GM23338 (cell line): ENCODE data around the gene SELPLG. TPM values are rescaled to one million over a fixed set of nuclear protein-coding genes. Genes with fewer than 3 reads are reported as not detected.

Experiments
- ATAC-seq: fragments of 200-7000 bp; cut with Tn5 transposase; 3 replicates; pipeline ENCODE4 v1.9.1; 2020
- DNase-seq: peaks from one replicate; pipeline ENCODE4 v3.0.0-alpha.2; 2015; ENCODE audit warnings: low spot score
- H2AFZ ChIP-seq: fragments of 200-600 bp; sonication (generic); 2 replicates; pipeline ENCODE4 v1.8.0; 2016; ENCODE audit warnings: antibody characterized with exemption, mild to moderate bottlenecking, moderate library complexity
- H3F3A ChIP-seq: fragments of 200-600 bp; sonication (generic); replicated peaks from 2 replicates; pipeline ENCODE4 v1.8.0; 2017; ENCODE audit warnings: antibody characterized with exemption, mixed run types, low read depth
- H3K27ac ChIP-seq: fragments of 200-600 bp; sonication (generic); 2 replicates; pipeline ENCODE4 v1.6.1; 2016; ENCODE audit warnings: low read depth
- H3K27me3 ChIP-seq: fragments of 200-600 bp; sonication (generic); 2 replicates; pipeline ENCODE4 v1.8.0; 2016; ENCODE audit warnings: mild to moderate bottlenecking, mixed run types, moderate library complexity; ENCODE audit not compliant: insufficient read depth
- H3K36me3 ChIP-seq: fragments of 200-600 bp; sonication (generic); 2 replicates; pipeline ENCODE4 v1.8.0; 2016; ENCODE audit warnings: mild to moderate bottlenecking; ENCODE audit not compliant: insufficient read depth
- H3K4me1 ChIP-seq: fragments of 200-600 bp; sonication (generic); 2 replicates; pipeline ENCODE4 v1.8.0; 2016; ENCODE audit warnings: mild to moderate bottlenecking, moderate library complexity; ENCODE audit not compliant: insufficient read depth
- H3K4me2 ChIP-seq: fragments of 200-600 bp; sonication (generic); 2 replicates; pipeline ENCODE4 v1.7.1; 2017; ENCODE audit warnings: mixed run types
- H3K4me3 ChIP-seq: fragments of 200-600 bp; sonication (generic); 2 replicates; pipeline ENCODE4 v1.6.1; 2016; ENCODE audit warnings: mixed run types
- H3K79me2 ChIP-seq: fragments of 200-600 bp; sonication (generic); replicated peaks from 2 replicates; pipeline ENCODE4 v1.8.0; 2017; ENCODE audit warnings: mild to moderate bottlenecking; ENCODE audit not compliant: insufficient read depth
- H3K9me2 ChIP-seq: fragments of 200-600 bp; sonication (generic); 2 replicates; pipeline ENCODE4 v1.8.0; 2017; ENCODE audit not compliant: insufficient read depth
- H4K20me1 ChIP-seq: fragments of 200-600 bp; sonication (generic); replicated peaks from 2 replicates; pipeline ENCODE4 v1.8.0; 2017; ENCODE audit warnings: mild to moderate bottlenecking; ENCODE audit not compliant: insufficient read depth
- H3K27ac Mint-ChIP-seq: 2 replicates; pipeline ENCODE4 v1.8.0; 2020; ENCODE audit warnings: inconsistent platforms, mild to moderate bottlenecking, moderate library complexity, mixed read lengths
- H3K27me3 Mint-ChIP-seq: 3 replicates; pipeline ENCODE4 v1.8.0; 2022; ENCODE audit warnings: low read depth, mild to moderate bottlenecking, moderate library complexity, mixed read lengths, inconsistent platforms; ENCODE audit not compliant: insufficient read depth, poor library complexity
- H3K36me3 Mint-ChIP-seq: 3 replicates; pipeline ENCODE4 v1.8.0; 2021; ENCODE audit warnings: low read depth, mild to moderate bottlenecking, inconsistent platforms, moderate library complexity, mixed read lengths
- H3K4me1 Mint-ChIP-seq: 3 replicates; pipeline ENCODE4 v1.8.0; 2020; ENCODE audit warnings: mild to moderate bottlenecking, inconsistent platforms, mixed read lengths
- H3K4me3 Mint-ChIP-seq: 3 replicates; pipeline ENCODE4 v1.8.0; 2021; ENCODE audit warnings: moderate library complexity, mild to moderate bottlenecking, inconsistent platforms, mixed read lengths
- H3K9me3 Mint-ChIP-seq: 3 replicates; pipeline ENCODE4 v1.8.0; 2020; ENCODE audit warnings: moderate library complexity, mild to moderate bottlenecking, inconsistent platforms, mixed read lengths
- CREB1 ChIP-seq: fragments of 250-450 bp; sonication (Bioruptor Pico); IDR thresholded peaks from 2 replicates; pipeline ENCODE4 v1.5.0; 2020; ENCODE audit warnings: low read depth, mild to moderate bottlenecking, moderate library complexity
- EZH2phosphoT487 ChIP-seq: fragments of 200-600 bp; sonication (generic); IDR thresholded peaks from one replicate; pipeline ENCODE4 v1.8.1; 2018; ENCODE audit warnings: antibody characterized with exemption; ENCODE audit not compliant: unreplicated experiment
- JUNB ChIP-seq: IDR thresholded peaks from one replicate; pipeline ENCODE4 v1.6.1; 2016; ENCODE audit warnings: antibody characterized with exemption; ENCODE audit not compliant: unreplicated experiment
- NANOG ChIP-seq: IDR thresholded peaks from 2 replicates; pipeline ENCODE4 v1.6.1; 2016; ENCODE audit warnings: antibody characterized with exemption, borderline replicate concordance
- ZNF114 ChIP-seq: fragments of 250-450 bp; sonication (Bioruptor Pico); IDR thresholded peaks from 2 replicates; pipeline ENCODE4 v1.5.0; 2020; ENCODE audit warnings: mild to moderate bottlenecking, moderate library complexity
- ZNF331 ChIP-seq: fragments of 250-450 bp; sonication (Bioruptor Pico); IDR thresholded peaks from 2 replicates; pipeline ENCODE4 v1.5.0; 2020; ENCODE audit warnings: low read depth, mild to moderate bottlenecking, moderate library complexity
- ZNF462 ChIP-seq: fragments of 250-450 bp; sonication (Bioruptor Pico); IDR thresholded peaks from 2 replicates; pipeline ENCODE4 v1.5.0; 2020; ENCODE audit warnings: mild to moderate bottlenecking, moderate library complexity
- polyA plus RNA-seq: library from polyadenylated mRNA; unstranded; fragments of >200 nt; fragmentation: Nextera tagmentation; extraction: Ambion mirVana; gene quantifications from 2 replicates; pipeline ENCODE4 v1.2.1, GENCODE V29; 2016
- total RNA-seq: library from RNA; depleted of rRNA; stranded (reverse); fragments of >200 nt; shearing (Covaris generic); gene quantifications from 2 replicates; pipeline ENCODE4 v1.2.3, GENCODE V29; 2014
- TF ChIP-seq, protein P1 (sequence below), 2 experiments: fragments of 200-600 bp in 1 of 2; sonication (generic) in 1 of 2; conservative IDR thresholded peaks; 2 replicates each; pipeline versions ENCODE4 v1.5.1 to v1.6.1; 2016 to 2017; ENCODE audit warnings: antibody characterized with exemption in 2 of 2, low read depth in 2 of 2, mild to moderate bottlenecking in 2 of 2, moderate library complexity in 1 of 2
- TF ChIP-seq, protein P2 (sequence below): IDR thresholded peaks from 2 replicates; pipeline ENCODE4 v1.6.1; 2016; ENCODE audit warnings: antibody characterized with exemption
- TF ChIP-seq, protein P3 (sequence below): IDR thresholded peaks from one replicate; pipeline ENCODE4 v1.6.1; 2018; ENCODE audit warnings: antibody characterized with exemption; ENCODE audit not compliant: unreplicated experiment

SELPLG gene
- total and polyA plus RNA-seq, 2 experiments from 2014 or later = 0.16 to 0.56 TPM

- TF ChIP-seq, protein P1, sequence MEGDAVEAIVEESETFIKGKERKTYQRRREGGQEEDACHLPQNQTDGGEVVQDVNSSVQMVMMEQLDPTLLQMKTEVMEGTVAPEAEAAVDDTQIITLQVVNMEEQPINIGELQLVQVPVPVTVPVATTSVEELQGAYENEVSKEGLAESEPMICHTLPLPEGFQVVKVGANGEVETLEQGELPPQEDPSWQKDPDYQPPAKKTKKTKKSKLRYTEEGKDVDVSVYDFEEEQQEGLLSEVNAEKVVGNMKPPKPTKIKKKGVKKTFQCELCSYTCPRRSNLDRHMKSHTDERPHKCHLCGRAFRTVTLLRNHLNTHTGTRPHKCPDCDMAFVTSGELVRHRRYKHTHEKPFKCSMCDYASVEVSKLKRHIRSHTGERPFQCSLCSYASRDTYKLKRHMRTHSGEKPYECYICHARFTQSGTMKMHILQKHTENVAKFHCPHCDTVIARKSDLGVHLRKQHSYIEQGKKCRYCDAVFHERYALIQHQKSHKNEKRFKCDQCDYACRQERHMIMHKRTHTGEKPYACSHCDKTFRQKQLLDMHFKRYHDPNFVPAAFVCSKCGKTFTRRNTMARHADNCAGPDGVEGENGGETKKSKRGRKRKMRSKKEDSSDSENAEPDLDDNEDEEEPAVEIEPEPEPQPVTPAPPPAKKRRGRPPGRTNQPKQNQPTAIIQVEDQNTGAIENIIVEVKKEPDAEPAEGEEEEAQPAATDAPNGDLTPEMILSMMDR (conservative IDR thresholded peaks at IDR 0.05; ENCODE audit: low read depth in 2 of 2) = no peak
- TF ChIP-seq, protein P2, sequence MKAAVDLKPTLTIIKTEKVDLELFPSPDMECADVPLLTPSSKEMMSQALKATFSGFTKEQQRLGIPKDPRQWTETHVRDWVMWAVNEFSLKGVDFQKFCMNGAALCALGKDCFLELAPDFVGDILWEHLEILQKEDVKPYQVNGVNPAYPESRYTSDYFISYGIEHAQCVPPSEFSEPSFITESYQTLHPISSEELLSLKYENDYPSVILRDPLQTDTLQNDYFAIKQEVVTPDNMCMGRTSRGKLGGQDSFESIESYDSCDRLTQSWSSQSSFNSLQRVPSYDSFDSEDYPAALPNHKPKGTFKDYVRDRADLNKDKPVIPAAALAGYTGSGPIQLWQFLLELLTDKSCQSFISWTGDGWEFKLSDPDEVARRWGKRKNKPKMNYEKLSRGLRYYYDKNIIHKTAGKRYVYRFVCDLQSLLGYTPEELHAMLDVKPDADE = no peak
- TF ChIP-seq ZNF114 (CRISPR knock-in tag) (no peak), EZH2phosphoT487 (no peak), ZNF331 (CRISPR knock-in tag) (no peak), CREB1 (no peak), JUNB (no peak), NANOG (no peak)
Measured at GRCh38 chr12:108668542-108668941, 34.8 kb upstream of the SELPLG start (continued).

GRCh38 chr12:108668063-108668462 is 34.4 kb upstream of the SELPLG start:
- Mint-ChIP-seq H3K4me3 (no peak overlapping the region), H3K4me1 (peaks cover 31% of the 10 kb centered on the region), H3K27ac (no peak overlapping the region), H3K36me3 (peaks cover 3% of the 10 kb centered on the region; the same call in 1 of the 3 replicates), H3K27me3 (peaks cover 6% of the 10 kb centered on the region), H3K9me3 (no peaks in the 10 kb centered on the region)
- no peaks in the 10 kb centered on the region; the same call in 1 of the 2 replicates for H3K4me1 ChIP-seq
- no peak overlapping the region for H3K27ac ChIP-seq
- DNase-seq (no peak), ATAC-seq (no peak)
- H4K20me1 ChIP-seq = peaks cover 6% of the 10 kb centered on the region
- no peaks in the 10 kb centered on the region for H3K9me2 ChIP-seq
- peaks cover 5% of the 10 kb centered on the region; the same call in 1 of the 2 replicates for H3K79me2 ChIP-seq
- H3K4me3 ChIP-seq = no peak overlapping the region
- H3F3A ChIP-seq = no peaks in the 10 kb centered on the region
- H3K27me3 ChIP-seq = no peaks in the 10 kb centered on the region
- no peaks in the 10 kb centered on the region for H3K36me3 ChIP-seq
- no peak overlapping the region for H3K4me2 ChIP-seq
- no peak overlapping the region for H2AFZ ChIP-seq
- TF ChIP-seq ZNF462 (CRISPR knock-in tag) (no peak), ZNF331 (CRISPR knock-in tag) (no peak), CREB1 (no peak)
- TF ChIP-seq, protein P1 (conservative IDR thresholded peaks at IDR 0.05; ENCODE audit: low read depth in 2 of 2) = no peak
- TF ChIP-seq, protein P3, sequence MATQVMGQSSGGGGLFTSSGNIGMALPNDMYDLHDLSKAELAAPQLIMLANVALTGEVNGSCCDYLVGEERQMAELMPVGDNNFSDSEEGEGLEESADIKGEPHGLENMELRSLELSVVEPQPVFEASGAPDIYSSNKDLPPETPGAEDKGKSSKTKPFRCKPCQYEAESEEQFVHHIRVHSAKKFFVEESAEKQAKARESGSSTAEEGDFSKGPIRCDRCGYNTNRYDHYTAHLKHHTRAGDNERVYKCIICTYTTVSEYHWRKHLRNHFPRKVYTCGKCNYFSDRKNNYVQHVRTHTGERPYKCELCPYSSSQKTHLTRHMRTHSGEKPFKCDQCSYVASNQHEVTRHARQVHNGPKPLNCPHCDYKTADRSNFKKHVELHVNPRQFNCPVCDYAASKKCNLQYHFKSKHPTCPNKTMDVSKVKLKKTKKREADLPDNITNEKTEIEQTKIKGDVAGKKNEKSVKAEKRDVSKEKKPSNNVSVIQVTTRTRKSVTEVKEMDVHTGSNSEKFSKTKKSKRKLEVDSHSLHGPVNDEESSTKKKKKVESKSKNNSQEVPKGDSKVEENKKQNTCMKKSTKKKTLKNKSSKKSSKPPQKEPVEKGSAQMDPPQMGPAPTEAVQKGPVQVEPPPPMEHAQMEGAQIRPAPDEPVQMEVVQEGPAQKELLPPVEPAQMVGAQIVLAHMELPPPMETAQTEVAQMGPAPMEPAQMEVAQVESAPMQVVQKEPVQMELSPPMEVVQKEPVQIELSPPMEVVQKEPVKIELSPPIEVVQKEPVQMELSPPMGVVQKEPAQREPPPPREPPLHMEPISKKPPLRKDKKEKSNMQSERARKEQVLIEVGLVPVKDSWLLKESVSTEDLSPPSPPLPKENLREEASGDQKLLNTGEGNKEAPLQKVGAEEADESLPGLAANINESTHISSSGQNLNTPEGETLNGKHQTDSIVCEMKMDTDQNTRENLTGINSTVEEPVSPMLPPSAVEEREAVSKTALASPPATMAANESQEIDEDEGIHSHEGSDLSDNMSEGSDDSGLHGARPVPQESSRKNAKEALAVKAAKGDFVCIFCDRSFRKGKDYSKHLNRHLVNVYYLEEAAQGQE = no peak
